Activated CD4-positive, alpha-beta T cell treated with anti-CD3 and anti-CD28 coated beads, Interleukin-2, amount 10 ng/mL, durations not matched to agents 24 days and 14 days (primary cell): Measurements from ENCODE around the gene PKN1. TPM values are rescaled to one million over a fixed set of nuclear protein-coding genes. Genes with fewer than 3 reads are reported as not detected.

Experiments used
- DNase-seq: peaks from one replicate; pipeline ENCODE4 v3.0.0; 2022
- H3K27ac Mint-ChIP-seq: one replicate; pipeline ENCODE4 v1.8.0; 2022; ENCODE audit warnings: mild to moderate bottlenecking, mixed read lengths
- H3K27me3 Mint-ChIP-seq: one replicate; pipeline ENCODE4 v1.8.0; 2022; ENCODE audit warnings: mixed read lengths
- H3K36me3 Mint-ChIP-seq: one replicate; pipeline ENCODE4 v1.8.0; 2022; ENCODE audit warnings: low read depth, mild to moderate bottlenecking, mixed read lengths
- H3K4me1 Mint-ChIP-seq: one replicate; pipeline ENCODE4 v1.8.0; 2021; ENCODE audit warnings: mixed read lengths
- H3K4me3 Mint-ChIP-seq: one replicate; pipeline ENCODE4 v1.8.0; 2022; ENCODE audit warnings: mild to moderate bottlenecking, moderate library complexity, mixed read lengths
- H3K9me3 Mint-ChIP-seq: one replicate; pipeline ENCODE4 v1.8.0; 2021; ENCODE audit warnings: mixed read lengths
- intact Hi-C: fragments of 100-400 bp; cut with micrococcal nuclease; formaldehyde crosslinking; loops from one replicate; pipeline ENCODE4 v1.15.1; 2023
- total RNA-seq: library from RNA; stranded (reverse); gene quantifications from 2 replicates; pipeline ENCODE4 v1.2.3, GENCODE V29; 2022

The PKN1 gene
- total RNA-seq, 1 donor from 2014 or later = 180 TPM

DNA sequence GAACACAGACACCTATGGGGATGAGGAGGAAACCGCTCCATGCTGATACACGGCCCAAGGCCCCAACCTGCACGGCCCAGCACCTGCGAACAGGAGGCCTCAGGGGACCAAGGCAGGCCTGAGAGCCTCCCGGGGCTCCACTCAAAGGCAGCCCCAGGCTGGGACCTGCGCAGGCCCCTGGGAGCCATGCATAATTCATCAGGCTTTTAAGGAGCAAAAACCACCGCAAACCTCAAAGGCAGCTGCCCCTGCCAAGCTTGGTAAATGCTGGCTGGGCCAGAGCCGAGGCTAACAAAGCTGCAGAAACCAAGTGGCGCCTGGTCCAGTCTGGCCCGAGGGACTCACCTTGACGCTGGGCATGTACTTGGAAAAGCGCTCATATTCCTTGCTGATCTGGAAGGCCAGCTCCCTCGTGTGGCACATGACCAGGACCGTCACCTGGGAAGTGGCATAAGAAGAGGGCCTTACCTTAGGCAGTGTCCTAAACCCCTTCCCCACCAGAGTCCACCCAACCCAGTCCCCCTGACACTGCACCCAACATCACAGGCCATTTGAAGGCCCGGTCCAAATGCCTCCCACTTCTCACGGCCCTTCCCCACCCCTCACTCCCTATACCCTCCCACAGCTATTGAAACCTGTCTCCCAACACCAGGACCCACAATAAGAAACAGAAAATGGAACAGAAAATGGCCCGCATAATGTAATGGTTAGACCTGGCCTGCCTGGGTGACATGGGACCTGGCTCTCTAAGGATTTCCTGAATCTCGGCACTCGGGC lies 21.8 kb upstream of the PKN1 start:
- Mint-ChIP-seq H3K9me3 (no peaks in the 10 kb centered on the region), H3K4me3 (no peak overlapping the region), H3K36me3 (peaks cover 74% of the 10 kb centered on the region), H3K27ac (peak overlapping the region; percentile 51), H3K4me1 (peaks cover 31% of the 10 kb centered on the region), H3K27me3 (no peaks in the 10 kb centered on the region)
- intact Hi-C loops = loop anchor here (10.0 kb wide), 1 partner anchor 1477 kb away; the partner anchor contains the start of genes CALR and FARSA
- DNase-seq = no peak

DNA sequence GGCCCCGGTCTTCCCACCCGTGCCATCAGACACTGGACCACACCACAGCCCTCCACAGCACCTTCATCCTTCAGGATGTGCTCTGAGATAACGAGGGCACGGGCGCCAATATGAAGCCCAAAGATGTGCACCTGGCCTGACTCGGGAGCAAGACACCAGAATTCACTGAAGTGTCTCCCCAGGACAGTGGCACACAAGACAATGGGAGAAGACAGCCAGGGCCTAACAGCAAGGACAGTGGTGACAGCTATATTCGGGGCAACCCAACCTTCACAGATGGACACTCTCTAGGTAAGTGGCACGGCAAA lies 21.2 kb upstream of the PKN1 start:
- intact Hi-C loops = loop anchor here (10.0 kb wide), 1 partner anchor 1477 kb away; the partner anchor contains the start of genes CALR and FARSA
- no peaks in the 10 kb centered on the region for H3K27me3 Mint-ChIP-seq
- H3K4me1 Mint-ChIP-seq = peaks cover 35% of the 10 kb centered on the region
- no peaks in the 10 kb centered on the region for H3K9me3 Mint-ChIP-seq
- peak overlapping the region; percentile 51 for H3K27ac Mint-ChIP-seq
- H3K36me3 Mint-ChIP-seq = peaks cover 74% of the 10 kb centered on the region
- no peak for DNase-seq
- H3K4me3 Mint-ChIP-seq = peak overlapping the region; percentile 1

DNA sequence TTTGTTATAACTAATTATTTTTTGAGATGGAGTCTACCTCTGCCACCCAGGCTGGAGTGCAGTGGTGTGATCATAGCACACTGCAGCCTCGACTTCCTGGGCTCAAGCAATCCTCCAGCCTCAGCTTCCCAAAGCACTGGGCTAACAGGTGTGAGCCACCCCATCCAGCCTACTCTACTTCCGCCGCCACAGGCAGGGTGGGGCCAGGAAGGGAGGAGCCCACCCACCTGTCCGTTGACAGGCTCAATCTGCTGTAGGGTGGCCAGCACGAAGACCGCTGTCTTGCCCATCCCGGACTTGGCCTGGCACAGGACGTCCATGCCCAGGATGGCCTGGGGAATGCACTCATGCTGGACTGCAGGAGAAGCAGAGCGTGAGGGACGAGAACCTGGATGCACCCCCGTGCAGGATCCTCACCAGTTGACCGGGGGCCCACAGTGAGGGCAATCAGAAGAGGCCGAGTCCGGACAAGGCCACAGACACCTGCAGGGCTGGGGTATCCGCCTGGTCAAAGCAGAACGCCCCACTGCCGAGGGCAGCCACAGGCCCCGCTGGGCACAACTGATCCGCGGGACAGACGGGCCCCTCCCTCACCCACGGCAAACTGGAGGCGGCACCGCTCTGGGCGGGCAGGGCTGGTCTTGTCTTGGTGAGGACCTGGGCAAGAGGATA lies 20.6 kb upstream of the PKN1 start:
- H3K36me3 Mint-ChIP-seq = peaks cover 75% of the 10 kb centered on the region
- intact Hi-C loops = loop anchor here (10.0 kb wide), 1 partner anchor 1478 kb away; the partner anchor contains the start of genes CALR and FARSA
- H3K27me3 Mint-ChIP-seq = no peaks in the 10 kb centered on the region
- no peaks in the 10 kb centered on the region for H3K9me3 Mint-ChIP-seq
- no peak for DNase-seq
- H3K4me1 Mint-ChIP-seq = peaks cover 38% of the 10 kb centered on the region
- H3K4me3 Mint-ChIP-seq = no peak overlapping the region
- H3K27ac Mint-ChIP-seq = no peak overlapping the region

DNA sequence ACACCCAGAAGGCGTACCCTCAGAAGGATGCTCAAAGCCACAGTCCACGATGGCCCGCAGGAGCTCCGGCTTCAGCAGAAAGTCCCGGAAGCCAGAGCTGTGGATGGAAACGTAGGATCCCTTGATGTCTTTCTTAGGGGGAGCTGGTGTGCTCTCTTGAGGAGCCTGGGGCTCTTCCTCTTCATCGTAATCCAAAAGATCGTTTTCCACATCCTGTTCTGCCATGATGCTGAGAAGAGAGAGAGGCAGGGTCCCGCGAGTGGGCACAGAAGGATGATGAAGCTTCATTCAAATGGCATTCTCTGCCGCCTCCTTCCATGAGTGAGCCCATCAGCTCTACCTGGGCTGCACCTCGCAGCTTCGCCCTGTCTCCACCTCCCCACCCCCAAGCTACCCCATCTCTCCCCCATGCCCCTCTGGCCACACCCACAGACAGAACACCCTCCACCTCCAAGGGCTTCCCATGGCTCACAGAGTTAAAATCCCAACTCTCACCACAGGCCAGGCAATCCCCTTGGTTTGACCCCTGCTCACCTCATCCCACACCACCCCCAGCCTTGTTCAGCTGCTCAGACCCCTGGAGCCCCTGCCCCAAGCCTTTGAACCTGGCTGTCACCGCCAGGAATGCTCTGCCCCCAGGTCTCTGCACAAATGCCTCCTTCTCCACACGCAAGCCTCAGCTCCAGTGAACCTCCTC lies 20.0 kb upstream of the PKN1 start:
- no peaks in the 10 kb centered on the region for H3K9me3 Mint-ChIP-seq
- intact Hi-C loops = loop anchor here (10.0 kb wide), 1 partner anchor 1478 kb away; the partner anchor contains the start of genes CALR and FARSA
- H3K4me1 Mint-ChIP-seq = peaks cover 38% of the 10 kb centered on the region
- peak overlapping the region; percentile 8 for H3K4me3 Mint-ChIP-seq
- no peaks in the 10 kb centered on the region for H3K27me3 Mint-ChIP-seq
- DNase-seq = no peak
- H3K36me3 Mint-ChIP-seq = peaks cover 76% of the 10 kb centered on the region
- H3K27ac Mint-ChIP-seq = peak overlapping the region; percentile 65

DNA sequence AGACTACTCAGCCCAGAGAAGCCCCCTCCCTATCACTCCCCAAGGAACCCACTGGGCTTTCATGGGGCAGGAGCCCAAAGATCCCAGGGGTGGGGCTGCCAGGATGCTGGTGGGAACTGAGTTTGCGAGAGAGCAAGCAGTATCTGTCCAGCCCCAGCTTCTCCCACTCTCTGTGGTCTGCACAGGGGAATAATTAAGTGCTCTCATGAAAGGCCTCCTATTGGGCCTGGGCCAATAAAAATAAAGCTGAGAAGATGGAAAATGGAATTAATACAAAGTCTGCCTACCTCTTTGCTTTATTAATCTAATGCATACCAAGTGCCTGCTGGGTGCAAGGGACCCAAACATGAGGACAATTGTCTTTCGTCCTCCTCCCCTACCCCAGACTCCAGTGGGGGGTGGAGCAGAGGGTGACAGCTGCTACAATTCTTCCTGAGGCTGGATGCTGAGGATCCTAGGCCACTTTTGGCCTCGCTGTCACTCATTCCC lies 19.4 kb upstream of the PKN1 start:
- Mint-ChIP-seq H3K4me1 (peaks cover 38% of the 10 kb centered on the region), H3K36me3 (peaks cover 70% of the 10 kb centered on the region), H3K4me3 (peak overlapping the region; percentile 8), H3K27me3 (no peaks in the 10 kb centered on the region), H3K9me3 (no peaks in the 10 kb centered on the region), H3K27ac (peak overlapping the region; percentile 65)
- intact Hi-C loops = loop anchor here (10.0 kb wide), 1 partner anchor 1479 kb away; the partner anchor contains the start of genes CALR and FARSA
- no peak for DNase-seq

DNA sequence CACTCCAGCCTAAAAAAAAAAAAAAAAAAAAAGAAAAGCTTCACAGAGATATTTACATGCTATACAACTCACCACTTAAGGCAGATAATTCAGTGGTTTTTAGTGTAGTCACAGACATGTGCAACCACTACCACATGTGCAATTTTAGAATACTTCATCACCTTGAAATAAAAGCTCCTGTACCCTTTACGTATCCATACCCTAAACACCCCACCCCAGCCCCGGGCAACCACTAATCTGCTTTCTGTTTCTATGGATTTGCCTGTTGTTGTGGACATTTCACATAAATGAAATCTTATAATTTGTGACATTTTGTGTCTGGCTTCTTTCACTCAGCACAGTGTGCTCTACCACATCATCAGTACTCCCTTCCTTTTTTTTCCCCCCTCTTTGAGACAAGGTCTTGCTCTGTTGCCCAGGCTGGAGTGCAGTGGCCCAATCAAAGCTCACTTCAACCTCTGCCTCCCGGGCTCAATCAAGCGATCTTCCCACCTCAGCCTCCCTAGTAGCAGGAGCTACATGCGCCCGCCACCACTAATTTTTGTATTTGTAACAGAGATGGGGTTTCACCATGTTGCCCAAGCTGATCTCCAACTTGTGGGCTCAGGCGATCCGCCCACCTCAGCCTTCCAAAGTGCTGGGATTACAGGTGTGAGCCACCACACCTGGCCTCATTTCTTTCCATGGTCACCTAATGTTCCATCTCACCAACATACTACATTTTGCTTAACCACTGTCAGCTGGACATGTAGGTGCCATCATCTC lies 18.0 kb upstream of the PKN1 start:
- intact Hi-C loops = loop anchor here (10.0 kb wide), 1 partner anchor 1480 kb away; the partner anchor contains the start of genes CALR and FARSA
- Mint-ChIP-seq H3K36me3 (peaks cover 59% of the 10 kb centered on the region), H3K4me3 (peak overlapping the region; percentile 97), H3K27me3 (peaks cover 3% of the 10 kb centered on the region), H3K4me1 (peaks cover 42% of the 10 kb centered on the region), H3K27ac (peak overlapping the region; percentile 2), H3K9me3 (no peaks in the 10 kb centered on the region)
- no peak for DNase-seq

DNA sequence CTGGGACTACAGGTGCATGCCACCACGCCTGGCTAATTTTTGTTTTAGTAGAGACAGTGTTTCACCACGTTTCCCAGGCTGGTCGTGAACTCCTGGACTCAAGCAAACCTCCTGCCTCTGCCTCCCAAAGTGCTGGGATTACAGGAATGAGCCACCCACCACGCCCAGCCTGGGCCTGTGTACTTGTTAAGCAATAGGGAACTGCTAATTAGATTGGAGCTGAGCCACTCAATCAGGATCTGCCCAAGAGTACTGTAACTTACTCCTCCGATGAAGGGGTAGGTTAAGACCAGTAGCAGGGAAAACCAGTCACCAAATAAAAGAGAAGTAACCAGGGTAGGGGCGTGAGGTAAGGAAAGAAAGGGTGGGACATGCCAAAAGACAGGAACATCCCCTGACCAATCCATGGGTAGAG lies 16.3 kb upstream of the PKN1 start:
- Mint-ChIP-seq H3K4me1 (peaks cover 40% of the 10 kb centered on the region), H3K27ac (peak overlapping the region; percentile 65), H3K36me3 (peaks cover 46% of the 10 kb centered on the region), H3K9me3 (no peaks in the 10 kb centered on the region), H3K27me3 (peaks cover 3% of the 10 kb centered on the region), H3K4me3 (peak overlapping the region; percentile 97)
- intact Hi-C loops = loop anchor here (10.0 kb wide), 1 partner anchor 1482 kb away; the partner anchor contains the start of genes CALR and FARSA
- DNase-seq = no peak

DNA sequence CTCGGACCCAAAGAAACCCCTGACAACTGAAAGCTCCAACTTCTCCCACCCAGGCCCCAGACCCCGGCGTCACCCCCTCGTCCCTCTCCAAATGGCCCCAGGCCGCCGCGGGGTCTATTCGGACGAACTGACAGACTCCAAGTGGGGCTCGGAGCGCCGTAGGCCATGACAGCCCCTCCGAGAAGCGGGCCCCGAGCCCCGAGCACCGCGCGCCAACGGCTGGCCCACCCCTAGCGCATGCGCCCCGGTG lies 14.3 kb upstream of the PKN1 start:
- intact Hi-C loops = loop anchor here (1.0 to 10.0 kb wide), 5 partner anchors 14 to 1484 kb away; partner anchors contain the start of genes CALR, FARSA and PKN1
- Mint-ChIP-seq H3K27me3 (peaks cover 3% of the 10 kb centered on the region), H3K4me3 (peak overlapping the region; percentile 97), H3K36me3 (peaks cover 32% of the 10 kb centered on the region), H3K4me1 (peaks cover 31% of the 10 kb centered on the region), H3K9me3 (no peaks in the 10 kb centered on the region), H3K27ac (peak overlapping the region; percentile 99)
- DNase-seq = no peak

DNA sequence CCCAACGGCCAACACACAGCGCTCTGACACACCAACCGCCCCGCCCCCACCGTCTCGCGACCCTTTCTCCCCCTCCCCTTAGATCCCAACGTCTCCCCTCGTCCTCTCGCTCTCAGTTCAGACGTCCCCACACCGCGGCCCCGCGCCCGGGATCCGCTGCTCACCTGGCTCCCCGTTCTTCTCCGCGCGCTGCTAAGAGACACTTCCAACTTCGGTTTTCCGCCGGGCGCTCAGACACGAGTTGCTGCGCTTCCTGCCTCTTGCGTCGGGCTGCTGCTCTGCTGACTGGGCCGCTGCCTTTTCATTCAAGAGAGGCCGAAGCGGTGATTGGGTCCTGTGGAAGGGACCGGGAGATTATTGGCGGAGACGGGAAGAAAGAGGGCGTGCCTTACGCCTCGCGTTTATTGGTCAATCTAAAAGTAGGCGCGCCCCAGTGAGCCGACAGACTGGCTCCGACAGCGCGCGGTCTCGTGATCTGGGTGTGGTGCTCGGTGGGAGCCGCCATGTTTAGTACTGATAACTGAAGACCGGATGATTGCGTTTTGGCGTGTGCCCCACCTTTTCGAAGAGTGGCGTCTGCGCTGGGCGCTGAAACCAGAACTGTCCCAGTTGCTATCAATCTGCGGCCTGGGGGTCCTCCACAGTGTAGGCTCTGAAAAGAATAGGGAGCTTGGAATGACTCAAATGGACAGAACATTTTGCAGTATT lies 13.8 kb upstream of the PKN1 start, which contains the start of gene DDX39A:
Gene DDX39A (minus strand): TSS at position 236 of the 708 bp plus-strand sequence. CDS start 6,121 bp downstream, outside the sequence.
- intact Hi-C loops = loop anchor here (1.0 to 10.0 kb wide), 4 partner anchors 14 to 1484 kb away; partner anchors contain the start of genes CALR, FARSA and PKN1
- Mint-ChIP-seq H3K9me3 (no peaks in the 10 kb centered on the region), H3K36me3 (peaks cover 29% of the 10 kb centered on the region), H3K27ac (peak within 1 kb of the TSS; percentile 99), H3K4me1 (peaks cover 28% of the 10 kb centered on the region), H3K27me3 (peaks cover 3% of the 10 kb centered on the region), H3K4me3 (peak within 1 kb of the TSS; percentile 97)
- peak; percentile 99 for DNase-seq

DNA sequence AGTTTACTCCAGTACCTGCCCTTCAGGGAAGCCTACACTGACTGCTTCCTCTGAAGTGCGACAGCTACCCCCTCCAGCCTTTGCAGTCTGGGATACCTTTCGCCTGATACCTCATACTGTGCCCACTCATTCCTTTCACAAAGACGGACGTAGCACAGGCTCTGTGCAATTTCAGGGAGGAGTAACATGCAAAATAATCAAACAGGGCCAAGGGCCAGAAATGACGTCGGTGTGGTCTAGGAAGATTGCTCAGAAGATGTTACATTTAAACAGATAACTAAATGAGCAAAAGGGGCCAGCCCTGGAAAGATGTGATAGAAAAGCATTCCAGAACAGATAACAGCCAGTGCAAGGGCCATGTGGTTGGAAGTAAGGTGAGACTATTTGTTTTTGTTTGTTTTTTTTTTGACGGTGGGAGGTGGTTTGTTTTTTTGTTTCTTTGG lies 7.4 kb upstream of the PKN1 start:
- intact Hi-C loops = no loop called here
- no peak overlapping the region for H3K27ac Mint-ChIP-seq
- H3K27me3 Mint-ChIP-seq = peaks cover 8% of the 10 kb centered on the region
- DNase-seq = no peak
- no peaks in the 10 kb centered on the region for H3K36me3 Mint-ChIP-seq
- no peak overlapping the region for H3K4me3 Mint-ChIP-seq
- no peaks in the 10 kb centered on the region for H3K9me3 Mint-ChIP-seq
- H3K4me1 Mint-ChIP-seq = peaks cover 3% of the 10 kb centered on the region

DNA sequence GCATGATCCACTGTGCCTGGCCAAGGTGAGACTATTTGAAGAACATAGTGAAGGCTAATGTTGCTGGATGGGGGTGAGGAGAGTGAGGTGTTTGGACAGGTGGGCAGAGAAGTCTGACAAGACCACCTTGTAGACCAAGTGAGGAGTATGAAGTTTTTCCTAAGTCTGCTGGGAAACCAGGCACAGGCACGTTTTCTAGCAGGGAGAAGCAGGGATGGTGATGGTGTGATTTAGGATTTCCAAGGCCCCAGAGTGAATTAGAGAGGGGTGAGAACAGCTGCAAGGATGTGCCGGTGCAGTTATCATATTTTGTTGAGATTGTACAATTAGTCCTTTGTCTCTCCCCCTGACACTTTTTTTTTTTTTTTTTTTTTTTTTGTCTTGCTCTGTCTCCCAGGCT lies 5.6 kb upstream of the PKN1 start:
- H3K27ac Mint-ChIP-seq = no peak overlapping the region
- H3K27me3 Mint-ChIP-seq = peaks cover 15% of the 10 kb centered on the region
- intact Hi-C loops = no loop called here
- H3K9me3 Mint-ChIP-seq = no peaks in the 10 kb centered on the region
- H3K4me3 Mint-ChIP-seq = no peak overlapping the region
- DNase-seq = no peak
- peaks cover 15% of the 10 kb centered on the region for H3K4me1 Mint-ChIP-seq
- H3K36me3 Mint-ChIP-seq = no peaks in the 10 kb centered on the region

DNA sequence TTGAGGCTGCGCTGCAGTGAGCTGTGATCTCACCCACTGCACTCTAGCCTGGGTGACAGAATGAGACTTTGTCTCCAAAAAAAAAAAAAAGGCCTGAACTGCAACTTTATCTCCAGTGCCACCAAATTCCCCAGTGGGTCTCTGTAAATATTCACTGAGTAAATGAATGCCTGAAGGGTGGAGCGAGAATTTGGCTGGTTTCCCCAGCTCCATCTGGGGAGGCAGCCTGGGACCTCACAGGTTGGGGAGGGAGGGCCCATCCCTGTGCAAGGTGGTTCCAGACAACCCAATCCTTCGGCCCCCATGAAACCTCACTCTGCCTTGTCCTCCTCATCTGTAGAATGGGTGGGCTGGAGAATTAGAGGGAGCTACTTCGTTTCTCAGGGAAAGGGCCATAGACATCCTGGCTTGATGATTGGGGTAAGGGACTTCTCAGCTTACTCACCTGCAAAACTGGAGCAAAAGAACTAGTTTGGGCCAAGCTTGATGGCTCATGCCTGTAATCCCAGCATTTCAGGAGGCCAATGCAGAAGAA lies 4.2 kb upstream of the PKN1 start:
- DNase-seq = no peak
- Mint-ChIP-seq H3K27me3 (peaks cover 15% of the 10 kb centered on the region), H3K36me3 (no peaks in the 10 kb centered on the region), H3K4me1 (peaks cover 18% of the 10 kb centered on the region), H3K4me3 (no peak overlapping the region), H3K9me3 (no peaks in the 10 kb centered on the region), H3K27ac (no peak overlapping the region)
- intact Hi-C loops = no loop called here
